GM06990 (cell line): ENCODE measurements around the gene GRM8.

ENCODE experiments used
- DNase-seq: peaks from one replicate; pipeline ENCODE4 v3.0.0-alpha.2; 2011; ENCODE audit not compliant: insufficient read length; ENCODE audit errors: extremely low read depth
- H3K27me3 ChIP-seq: replicated peaks from 2 replicates; pipeline ENCODE4 v1.6.0; 2011; ENCODE audit warnings: low read length; ENCODE audit not compliant: control insufficient read depth, insufficient read depth
- H3K36me3 ChIP-seq: 2 replicates; pipeline ENCODE4 v1.5.1; 2011; ENCODE audit warnings: low read length; ENCODE audit not compliant: control insufficient read depth, insufficient read depth
- H3K4me3 ChIP-seq: replicated peaks from 2 replicates; pipeline ENCODE4 v1.5.1; 2011; ENCODE audit warnings: low read depth, mild to moderate bottlenecking, control low read depth, low read length
- CTCF ChIP-seq: IDR thresholded peaks from 2 replicates; pipeline ENCODE4 v1.5.1; 2011; ENCODE audit warnings: low read length, control low read depth, mild to moderate bottlenecking, inconsistent platforms; ENCODE audit not compliant: insufficient read depth, poor library complexity, severe bottlenecking

Gene GRM8

GRCh38 chr7:127153315-127153714, 99.4 kb downstream of the GRM8 start:
- TF ChIP-seq CTCF = no peak
- Histone ChIP-seq H3K4me3 (no peak overlapping the region), H3K36me3 (no peaks in the 10 kb centered on the region), H3K27me3 (no peaks in the 10 kb centered on the region)
- no peak for DNase-seq

GRCh38 chr7:127152423-127152822, 100.3 kb downstream of the GRM8 start:
- DNase-seq = no peak
- no peak for TF ChIP-seq CTCF
- Histone ChIP-seq H3K36me3 (no peaks in the 10 kb centered on the region), H3K27me3 (no peaks in the 10 kb centered on the region), H3K4me3 (no peak overlapping the region)

GRCh38 chr7:127151379-127151778, 101.4 kb downstream of the GRM8 start:
- Histone ChIP-seq H3K27me3 (no peaks in the 10 kb centered on the region), H3K36me3 (no peaks in the 10 kb centered on the region), H3K4me3 (no peak overlapping the region)
- DNase-seq = no peak
- TF ChIP-seq CTCF = no peak

GRCh38 chr7:127150543-127150942, 102.2 kb downstream of the GRM8 start:
- DNase-seq = no peak
- Histone ChIP-seq H3K36me3 (no peaks in the 10 kb centered on the region), H3K4me3 (no peak overlapping the region), H3K27me3 (no peaks in the 10 kb centered on the region)
- TF ChIP-seq CTCF = no peak

- no peaks in the 10 kb centered on the region for H3K27me3 ChIP-seq
- TF ChIP-seq CTCF = no peak
- DNase-seq = no peak
Measured at GRCh38 chr7:127146746-127147536, 105.8 kb downstream of the GRM8 start.

More at GRCh38 chr7:127146746-127147536, 105.8 kb downstream of the GRM8 start:
- no peak overlapping the region for H3K4me3 ChIP-seq
- H3K36me3 ChIP-seq = no peaks in the 10 kb centered on the region
